HG03558 (cell line): ENCODE data around the gene GBGT1.

Experiments used
- ATAC-seq: cut with Tn5 transposase; IDR thresholded peaks from one replicate; pipeline ENCODE4 v1.9.1; 2021; ENCODE audit warnings: moderate number of reproducible peaks; ENCODE audit not compliant: unreplicated experiment; ENCODE audit errors: extremely low read depth

Gene GBGT1

GRCh38 chr9:133167096-133167730 lies 3.5 kb upstream of the GBGT1 start:
- no peak for ATAC-seq

GRCh38 chr9:133166392-133166791 lies 2.7 kb upstream of the GBGT1 start:
- ATAC-seq = no peak

DNA sequence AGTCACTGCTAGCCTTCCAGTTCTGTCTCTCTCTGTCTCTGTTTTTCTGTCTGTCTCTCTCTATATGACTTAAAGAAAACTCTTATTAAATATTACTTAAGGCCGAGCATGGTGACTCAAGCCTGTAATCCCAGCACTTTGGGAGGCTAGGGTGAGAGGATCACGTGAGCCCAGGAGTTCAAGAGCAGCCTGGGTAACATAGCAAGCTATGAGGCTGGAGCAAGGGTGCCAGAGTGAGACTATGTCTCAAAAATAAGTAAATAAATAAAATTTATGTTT lies 1.7 kb upstream of the GBGT1 start:
- ATAC-seq = no peak

- no peak for ATAC-seq
Measured at GRCh38 chr9:133164191-133164590, 477 bp upstream of the GBGT1 start.

DNA sequence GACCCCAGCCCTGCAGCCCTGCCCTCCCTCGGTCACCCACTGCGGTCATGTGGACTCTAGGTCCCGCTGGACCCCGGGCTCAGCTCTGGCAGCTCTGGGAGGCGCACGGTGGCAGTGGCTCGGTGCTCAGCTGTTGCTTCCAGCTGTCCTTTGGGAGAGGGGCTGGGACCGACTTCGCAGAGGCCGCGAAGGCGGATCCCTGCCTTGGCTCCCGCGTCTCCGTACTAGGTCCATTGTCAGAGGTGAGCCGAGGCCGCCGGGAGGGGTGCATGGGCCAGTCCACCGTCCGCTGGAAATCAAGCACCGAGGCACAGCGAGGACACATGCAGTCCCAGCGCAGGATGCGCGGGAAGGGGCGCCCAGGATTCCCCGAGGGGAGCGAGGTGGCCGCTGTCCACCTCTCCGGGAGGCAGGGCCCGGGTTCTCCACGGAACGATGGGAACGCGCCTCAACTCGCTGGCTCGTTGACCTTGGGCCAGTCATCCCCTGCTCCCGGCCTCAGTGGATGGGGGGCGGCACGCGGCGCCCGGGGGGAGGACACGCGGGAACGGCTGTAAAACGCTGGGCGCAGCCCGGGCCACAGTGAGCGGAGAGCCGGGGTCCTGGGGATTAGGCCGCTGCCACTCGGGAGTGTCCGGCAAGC lies 732 bp downstream of the GBGT1 start:
- ATAC-seq = no peak

- no peak for ATAC-seq
Measured at GRCh38 chr9:133161547-133161950, 2.2 kb downstream of the GBGT1 start.

- no peak for ATAC-seq
Measured at GRCh38 chr9:133160742-133161546, 2.8 kb downstream of the GBGT1 start.

- ATAC-seq = no peak
Measured at GRCh38 chr9:133158695-133159094, 5.0 kb downstream of the GBGT1 start.

- ATAC-seq = no peak
Measured at GRCh38 chr9:133155156-133155555, 8.6 kb downstream of the GBGT1 start.

DNA sequence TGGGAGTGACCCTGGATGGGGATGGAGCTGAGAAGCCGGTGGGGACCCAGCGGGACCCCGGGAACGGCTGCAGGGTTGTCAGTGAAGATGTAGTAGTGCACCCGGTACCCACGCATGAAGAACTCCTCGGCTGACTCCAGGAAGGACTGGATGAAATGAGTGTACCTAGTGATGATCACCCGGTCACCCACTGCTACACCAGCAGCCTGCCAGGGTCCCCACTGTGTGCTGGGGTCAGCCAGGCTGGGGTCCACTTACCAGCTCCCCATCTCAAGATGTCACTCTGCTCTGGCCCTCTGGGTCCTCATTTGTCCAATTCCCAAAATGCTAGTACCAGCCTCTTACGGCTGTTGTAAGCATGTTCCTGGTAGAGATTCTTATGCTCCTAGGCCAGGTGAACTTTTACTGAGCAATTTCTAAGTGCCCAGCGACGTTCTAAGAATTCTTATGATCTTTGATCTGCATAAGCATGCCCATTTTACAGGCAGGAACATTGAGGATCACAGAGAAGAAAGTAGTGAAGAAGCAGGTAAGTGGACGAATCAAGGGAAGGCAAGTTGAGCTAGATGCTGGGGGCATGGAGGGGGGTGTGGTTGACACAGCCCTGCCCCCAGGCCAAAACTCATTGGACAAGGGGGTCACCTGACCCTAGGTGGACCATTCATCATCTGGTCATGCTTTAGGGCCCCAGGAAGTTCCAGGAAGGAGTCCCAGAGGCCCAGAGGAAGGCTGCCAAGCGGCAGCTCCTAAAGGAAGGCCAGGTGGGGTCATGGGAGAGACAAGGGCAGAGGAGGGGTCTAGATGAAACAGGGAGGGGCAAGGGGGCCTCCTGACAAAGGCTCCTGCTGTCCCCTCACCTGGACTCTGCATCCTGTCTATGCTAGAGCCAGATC lies 9.4 kb downstream of the GBGT1 start:
- no peak for ATAC-seq

DNA sequence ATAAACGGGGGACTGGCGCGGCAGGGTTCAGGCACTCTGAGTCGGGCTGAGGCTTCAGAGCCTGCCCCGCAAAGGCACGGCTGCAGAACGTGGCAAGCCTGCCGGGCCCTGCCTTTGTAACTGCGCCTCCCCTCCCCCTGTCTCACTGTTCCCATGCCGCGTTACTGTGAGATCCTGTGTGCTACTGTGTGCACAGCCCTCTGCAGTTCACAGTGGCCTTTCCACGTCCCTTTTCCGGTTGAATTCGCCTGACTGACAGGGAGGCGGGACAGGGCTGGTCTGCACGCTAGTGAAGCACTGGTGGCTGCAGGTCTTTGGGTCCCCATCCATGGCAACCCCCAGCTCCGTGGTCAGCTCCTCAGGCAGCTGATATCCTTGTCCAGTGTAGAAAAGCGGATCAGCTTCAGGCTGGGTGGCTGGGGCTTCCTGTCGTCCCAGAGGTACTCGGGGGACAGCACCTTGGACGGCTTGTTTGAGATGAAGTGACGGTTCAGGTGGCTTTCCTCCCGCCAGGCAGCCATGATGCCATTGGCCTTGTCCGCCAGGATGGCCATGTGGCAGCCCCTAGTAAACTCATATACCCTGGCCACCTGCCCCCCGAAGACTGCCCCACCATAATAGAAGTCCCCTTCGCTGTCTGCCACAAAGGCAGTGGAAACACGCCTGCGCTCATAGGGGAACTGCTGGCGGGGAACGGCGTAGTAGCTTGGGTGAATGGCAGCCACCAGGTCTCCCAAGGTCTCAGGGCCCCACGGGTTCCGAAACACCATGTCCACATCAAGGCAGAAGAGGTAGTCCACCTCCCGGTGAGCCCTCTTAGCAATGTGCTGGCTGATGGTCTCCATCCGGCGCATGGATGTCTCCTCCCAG lies 10.3 kb downstream of the GBGT1 start:
- ATAC-seq = no peak

GRCh38 chr9:133151601-133152525 lies 11.9 kb downstream of the GBGT1 start:
- no peak for ATAC-seq

GRCh38 chr9:133151041-133151440 lies 12.7 kb downstream of the GBGT1 start:
- ATAC-seq = no peak

DNA sequence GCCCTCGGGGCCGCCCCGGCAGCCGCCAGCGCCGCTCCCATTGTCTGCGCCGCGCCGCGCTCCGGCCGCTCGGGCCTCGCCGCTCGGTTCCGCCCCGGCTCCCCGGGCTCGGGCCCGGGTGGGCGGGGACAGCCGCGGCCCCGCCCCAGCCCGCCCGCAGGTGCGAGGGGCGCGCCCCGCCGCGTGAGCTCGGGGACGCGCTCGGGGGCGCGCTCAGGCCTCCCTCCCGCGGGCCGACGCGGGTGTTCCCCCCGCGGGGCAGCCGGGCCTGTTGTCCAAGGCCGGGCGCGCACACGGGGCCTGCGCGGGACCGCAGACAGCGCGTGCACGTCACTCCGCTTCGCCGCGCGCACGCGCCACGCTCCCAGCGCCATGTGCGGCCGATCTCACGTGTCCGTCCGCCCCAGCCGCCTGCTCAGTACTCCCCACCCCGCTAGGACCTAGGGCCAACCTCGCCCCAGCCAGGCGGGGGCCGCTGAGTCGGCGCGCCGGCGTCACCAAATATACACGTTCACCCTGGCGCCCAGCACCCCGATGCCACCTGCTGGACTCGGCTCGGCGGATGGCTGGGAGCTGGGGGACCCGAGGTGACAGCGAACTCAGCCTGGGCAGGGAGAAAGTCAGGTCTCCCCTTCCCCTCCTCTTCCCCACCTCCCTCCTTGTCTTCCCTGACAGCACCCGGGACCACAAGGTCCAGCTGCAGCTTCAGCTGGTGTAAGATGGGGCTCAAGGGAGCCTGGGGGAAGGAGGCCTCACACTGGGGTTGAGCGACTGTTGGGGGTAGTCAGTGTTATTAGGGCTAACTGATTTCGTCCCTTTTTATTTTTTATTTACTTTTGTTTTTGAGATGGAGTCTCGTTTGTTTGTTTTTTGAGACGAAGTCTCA lies 14.3 kb downstream of the GBGT1 start:
- ATAC-seq = peak; percentile 37

GRCh38 chr9:133148199-133149129 lies 15.2 kb downstream of the GBGT1 start:
- ATAC-seq = peak; percentile 2

DNA sequence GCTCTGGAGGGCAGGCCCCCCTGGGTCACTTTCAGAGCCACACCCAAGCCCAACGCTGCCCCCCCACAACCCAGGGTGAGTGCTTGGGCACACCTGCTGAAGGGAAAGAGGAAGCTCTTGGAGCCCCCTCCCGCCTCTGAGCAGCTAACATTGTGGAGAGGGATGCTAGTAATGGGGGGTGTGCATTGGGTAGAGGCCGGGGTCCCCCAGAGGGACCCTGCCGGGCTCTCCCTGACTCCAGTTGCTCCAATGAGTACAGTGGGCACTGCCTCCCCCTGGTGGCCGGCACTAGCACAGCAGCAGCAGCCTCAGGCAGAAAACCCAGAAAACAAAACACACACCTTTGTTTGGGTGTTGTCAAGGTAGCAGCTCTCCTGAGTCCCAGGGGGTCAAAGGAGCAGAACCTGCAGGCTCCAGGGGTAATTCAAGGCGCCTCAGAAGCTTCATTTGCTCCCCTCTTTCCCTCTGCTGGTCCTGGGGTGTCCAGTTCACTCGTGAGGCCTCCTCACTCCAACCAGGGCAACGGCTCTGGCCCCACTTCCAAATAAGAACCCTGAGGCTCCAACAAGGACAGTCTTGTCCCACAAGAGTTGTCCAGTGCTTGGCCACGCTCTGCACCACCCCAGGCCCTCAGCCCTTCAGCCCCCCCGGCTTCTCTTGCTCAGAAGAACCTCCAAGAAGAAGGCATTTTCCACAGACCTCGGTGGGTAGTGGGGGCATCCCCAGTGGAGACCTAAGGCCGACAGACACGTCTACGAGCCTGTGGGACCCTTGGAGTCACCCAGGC lies 16.1 kb downstream of the GBGT1 start:
- no peak for ATAC-seq
